GM23338 (cell line): ENCODE results near the gene PARP8. TPM values are rescaled to one million over a fixed set of nuclear protein-coding genes. Genes with fewer than 3 reads are reported as not detected.

Source experiments
- ATAC-seq: fragments of 200-7000 bp; cut with Tn5 transposase; 3 replicates; pipeline ENCODE4 v1.9.1; 2020
- DNase-seq: peaks from one replicate; pipeline ENCODE4 v3.0.0-alpha.2; 2015; ENCODE audit warnings: low spot score
- H2AFZ ChIP-seq: fragments of 200-600 bp; sonication (generic); 2 replicates; pipeline ENCODE4 v1.8.0; 2016; ENCODE audit warnings: antibody characterized with exemption, mild to moderate bottlenecking, moderate library complexity
- H3F3A ChIP-seq: fragments of 200-600 bp; sonication (generic); replicated peaks from 2 replicates; pipeline ENCODE4 v1.8.0; 2017; ENCODE audit warnings: antibody characterized with exemption, mixed run types, low read depth
- H3K27ac ChIP-seq: fragments of 200-600 bp; sonication (generic); 2 replicates; pipeline ENCODE4 v1.6.1; 2016; ENCODE audit warnings: low read depth
- H3K27me3 ChIP-seq: fragments of 200-600 bp; sonication (generic); 2 replicates; pipeline ENCODE4 v1.8.0; 2016; ENCODE audit warnings: mild to moderate bottlenecking, mixed run types, moderate library complexity; ENCODE audit not compliant: insufficient read depth
- H3K36me3 ChIP-seq: fragments of 200-600 bp; sonication (generic); 2 replicates; pipeline ENCODE4 v1.8.0; 2016; ENCODE audit warnings: mild to moderate bottlenecking; ENCODE audit not compliant: insufficient read depth
- H3K4me1 ChIP-seq: fragments of 200-600 bp; sonication (generic); 2 replicates; pipeline ENCODE4 v1.8.0; 2016; ENCODE audit warnings: mild to moderate bottlenecking, moderate library complexity; ENCODE audit not compliant: insufficient read depth
- H3K4me2 ChIP-seq: fragments of 200-600 bp; sonication (generic); 2 replicates; pipeline ENCODE4 v1.7.1; 2017; ENCODE audit warnings: mixed run types
- H3K4me3 ChIP-seq: fragments of 200-600 bp; sonication (generic); 2 replicates; pipeline ENCODE4 v1.6.1; 2016; ENCODE audit warnings: mixed run types
- H3K79me2 ChIP-seq: fragments of 200-600 bp; sonication (generic); replicated peaks from 2 replicates; pipeline ENCODE4 v1.8.0; 2017; ENCODE audit warnings: mild to moderate bottlenecking; ENCODE audit not compliant: insufficient read depth
- H3K9me2 ChIP-seq: fragments of 200-600 bp; sonication (generic); 2 replicates; pipeline ENCODE4 v1.8.0; 2017; ENCODE audit not compliant: insufficient read depth
- H4K20me1 ChIP-seq: fragments of 200-600 bp; sonication (generic); replicated peaks from 2 replicates; pipeline ENCODE4 v1.8.0; 2017; ENCODE audit warnings: mild to moderate bottlenecking; ENCODE audit not compliant: insufficient read depth
- H3K27ac Mint-ChIP-seq: 2 replicates; pipeline ENCODE4 v1.8.0; 2020; ENCODE audit warnings: inconsistent platforms, mild to moderate bottlenecking, moderate library complexity, mixed read lengths
- H3K27me3 Mint-ChIP-seq: 3 replicates; pipeline ENCODE4 v1.8.0; 2022; ENCODE audit warnings: low read depth, mild to moderate bottlenecking, moderate library complexity, mixed read lengths, inconsistent platforms; ENCODE audit not compliant: insufficient read depth, poor library complexity
- H3K36me3 Mint-ChIP-seq: 3 replicates; pipeline ENCODE4 v1.8.0; 2021; ENCODE audit warnings: low read depth, mild to moderate bottlenecking, inconsistent platforms, moderate library complexity, mixed read lengths
- H3K4me1 Mint-ChIP-seq: 3 replicates; pipeline ENCODE4 v1.8.0; 2020; ENCODE audit warnings: mild to moderate bottlenecking, inconsistent platforms, mixed read lengths
- H3K4me3 Mint-ChIP-seq: 3 replicates; pipeline ENCODE4 v1.8.0; 2021; ENCODE audit warnings: moderate library complexity, mild to moderate bottlenecking, inconsistent platforms, mixed read lengths
- H3K9me3 Mint-ChIP-seq: 3 replicates; pipeline ENCODE4 v1.8.0; 2020; ENCODE audit warnings: moderate library complexity, mild to moderate bottlenecking, inconsistent platforms, mixed read lengths
- CREB1 ChIP-seq: fragments of 250-450 bp; sonication (Bioruptor Pico); IDR thresholded peaks from 2 replicates; pipeline ENCODE4 v1.5.0; 2020; ENCODE audit warnings: low read depth, mild to moderate bottlenecking, moderate library complexity
- CTCF ChIP-seq, 2 experiments: fragments of 200-600 bp in 1 of 2; sonication (generic) in 1 of 2; conservative IDR thresholded peaks; 2 replicates each; pipeline versions ENCODE4 v1.5.1 to v1.6.1; 2016 to 2017; ENCODE audit warnings: antibody characterized with exemption in 2 of 2, low read depth in 2 of 2, mild to moderate bottlenecking in 2 of 2, moderate library complexity in 1 of 2
- ETS1 ChIP-seq: IDR thresholded peaks from 2 replicates; pipeline ENCODE4 v1.6.1; 2016; ENCODE audit warnings: antibody characterized with exemption
- EZH2 ChIP-seq: fragments of 200-600 bp; sonication (generic); IDR thresholded peaks from one replicate; pipeline ENCODE4 v1.8.0; 2017; ENCODE audit warnings: antibody characterized with exemption, mild to moderate bottlenecking, low read depth; ENCODE audit not compliant: unreplicated experiment
- EZH2phosphoT487 ChIP-seq: fragments of 200-600 bp; sonication (generic); IDR thresholded peaks from one replicate; pipeline ENCODE4 v1.8.1; 2018; ENCODE audit warnings: antibody characterized with exemption; ENCODE audit not compliant: unreplicated experiment
- JUNB ChIP-seq: IDR thresholded peaks from one replicate; pipeline ENCODE4 v1.6.1; 2016; ENCODE audit warnings: antibody characterized with exemption; ENCODE audit not compliant: unreplicated experiment
- NANOG ChIP-seq: IDR thresholded peaks from 2 replicates; pipeline ENCODE4 v1.6.1; 2016; ENCODE audit warnings: antibody characterized with exemption, borderline replicate concordance
- POLR2AphosphoS5 ChIP-seq: IDR thresholded peaks from 2 replicates; pipeline ENCODE4 v1.6.1; 2016; ENCODE audit warnings: antibody characterized with exemption, low read depth
- REST ChIP-seq: IDR thresholded peaks from one replicate; pipeline ENCODE4 v1.6.1; 2018; ENCODE audit warnings: antibody characterized with exemption; ENCODE audit not compliant: unreplicated experiment
- STAT1 ChIP-seq: IDR thresholded peaks from one replicate; pipeline ENCODE4 v1.6.1; 2016; ENCODE audit warnings: antibody characterized with exemption; ENCODE audit not compliant: unreplicated experiment
- ZNF114 ChIP-seq: fragments of 250-450 bp; sonication (Bioruptor Pico); IDR thresholded peaks from 2 replicates; pipeline ENCODE4 v1.5.0; 2020; ENCODE audit warnings: mild to moderate bottlenecking, moderate library complexity
- ZNF331 ChIP-seq: fragments of 250-450 bp; sonication (Bioruptor Pico); IDR thresholded peaks from 2 replicates; pipeline ENCODE4 v1.5.0; 2020; ENCODE audit warnings: low read depth, mild to moderate bottlenecking, moderate library complexity
- ZNF462 ChIP-seq: fragments of 250-450 bp; sonication (Bioruptor Pico); IDR thresholded peaks from 2 replicates; pipeline ENCODE4 v1.5.0; 2020; ENCODE audit warnings: mild to moderate bottlenecking, moderate library complexity
- polyA plus RNA-seq: library from polyadenylated mRNA; unstranded; fragments of >200 nt; fragmentation: Nextera tagmentation; extraction: Ambion mirVana; gene quantifications from 2 replicates; pipeline ENCODE4 v1.2.1, GENCODE V29; 2016
- total RNA-seq: library from RNA; depleted of rRNA; stranded (reverse); fragments of >200 nt; shearing (Covaris generic); gene quantifications from 2 replicates; pipeline ENCODE4 v1.2.3, GENCODE V29; 2014

PARP8 gene
- total and polyA plus RNA-seq, 2 experiments from 2014 or later, result 13.0 to 25.0 TPM

GRCh38 chr5:50691399-50692016, 25.1 kb downstream of the PARP8 start:
- peaks cover 93% of the 10 kb centered on the region for H3K79me2 ChIP-seq
- H3K36me3 ChIP-seq, result no peaks in the 10 kb centered on the region
- H3K27ac Mint-ChIP-seq, result no peak overlapping the region
- no peak overlapping the region for H2AFZ ChIP-seq
- peaks cover 24% of the 10 kb centered on the region for H3K36me3 Mint-ChIP-seq
- H3K4me2 ChIP-seq, result peak overlapping the region; percentile 27; the same call in 1 of the 2 replicates
- no peaks in the 10 kb centered on the region for H3K27me3 Mint-ChIP-seq
- TF ChIP-seq ZNF462, result no peak
- TF ChIP-seq EZH2phosphoT487, result no peak
- TF ChIP-seq EZH2, result no peak
- no peak for TF ChIP-seq CREB1 (CRISPR knock-in tag)
- no peak for TF ChIP-seq ZNF331 (CRISPR knock-in tag)
- TF ChIP-seq STAT1, result no peak
- no peak for TF ChIP-seq JUNB
- TF ChIP-seq ETS1, result no peak
- TF ChIP-seq NANOG, result no peak
- TF ChIP-seq REST, result no peak
- TF ChIP-seq ZNF114 (CRISPR knock-in tag), result no peak
- no peak for TF ChIP-seq CTCF (conservative IDR thresholded peaks at IDR 0.05; ENCODE audit: low read depth in 2 of 2)
- no peak for TF ChIP-seq POLR2AphosphoS5
- H3K9me2 ChIP-seq, result peaks cover 9% of the 10 kb centered on the region
- H3K9me3 Mint-ChIP-seq, result peaks cover 14% of the 10 kb centered on the region
- H3K4me3 Mint-ChIP-seq, result no peak overlapping the region
- ATAC-seq (peak; percentile 48), DNase-seq (peak; percentile 67)
- H3K4me1 Mint-ChIP-seq, result peaks cover 28% of the 10 kb centered on the region
- H3F3A ChIP-seq, result no peaks in the 10 kb centered on the region
- H3K4me3 ChIP-seq, result no peak overlapping the region
- peaks cover 26% of the 10 kb centered on the region for H3K4me1 ChIP-seq
- H3K27ac ChIP-seq, result peak overlapping the region; percentile 60
- no peaks in the 10 kb centered on the region for H3K27me3 ChIP-seq
- H4K20me1 ChIP-seq, result no peaks in the 10 kb centered on the region; the same call in 1 of the 2 replicates
